ENCODE measurements around the gene SERPINB6.

- TF ChIP-seq CTCF (IDR thresholded peaks at IDR 0.05) (no peak), POLR2A (IDR thresholded peaks at IDR 0.05) (no peak)
These were observed 49.7 kb downstream of the SERPINB6 start for GRCh38 chr6:2921520-2922115.
